B cell (primary cell): ENCODE measurements around the gene PCDH10. TPM values are rescaled to one million over a fixed set of nuclear protein-coding genes. Genes with fewer than 3 reads are reported as not detected.

Experiments used
- ATAC-seq: fragments of 200-7000 bp; cut with Tn5 transposase; one replicate; pipeline ENCODE4 v1.10.0; 2021; ENCODE audit warnings: low read depth, mild to moderate bottlenecking, moderate number of reproducible peaks, moderate library complexity
- CTCF ChIA-PET: fragments of 350-600 bp; sonication (Branson Sonifier 250); formaldehyde crosslinking; loops from one replicate; lab custom pipeline; 2021; ENCODE audit warnings: antibody characterized with exemption, inconsistent platforms; lab: Charles Lee
- POLR2A ChIA-PET: fragments of 350-600 bp; sonication (Branson Sonifier 250); formaldehyde crosslinking; loops from one replicate; lab custom pipeline; 2021; ENCODE audit warnings: antibody characterized with exemption; lab: Charles Lee
- DNase-seq: peaks from one replicate; pipeline ENCODE4 v3.0.0; 2013
- H2AFZ ChIP-seq: 2 replicates; pipeline ENCODE4 v1.6.1; 2012; ENCODE audit warnings: mild to moderate bottlenecking, low read depth, low read length; ENCODE audit not compliant: insufficient read depth, poor library complexity, severe bottlenecking
- H3K27ac ChIP-seq, 2 donors: 1 replicate in 1 of 2; 2 replicates in 1 of 2; pipeline ENCODE4 v1.5.1; 2012 to 2013; ENCODE audit warnings: low read length in 2 of 2, mild to moderate bottlenecking in 2 of 2, moderate library complexity in 1 of 2
- H3K27me3 ChIP-seq, 4 experiments: fragments of 200-600 bp in 1 of 4; sonication (generic) in 1 of 4; replicated peaks in 1 of 4; 1 replicate in 2 of 4; 2 replicates in 2 of 4; pipeline versions ENCODE4 v1.6.1 to v1.7.0; 2013 to 2016; ENCODE audit warnings: low read length in 3 of 4, mild to moderate bottlenecking in 2 of 4, mixed read lengths in 1 of 4, moderate library complexity in 1 of 4; ENCODE audit not compliant: insufficient read depth in 4 of 4, control insufficient read depth in 3 of 4; ENCODE audit errors: control extremely low read depth in 1 of 4
- H3K36me3 ChIP-seq, 2 experiments: replicated peaks in 1 of 2; 1 replicate in 1 of 2; 2 replicates in 1 of 2; pipeline versions ENCODE4 v1.6.1 to v1.7.1; 2013; ENCODE audit warnings: low read length in 1 of 2; ENCODE audit not compliant: insufficient read depth in 2 of 2, control insufficient read depth in 1 of 2; ENCODE audit errors: control extremely low read depth in 1 of 2, extremely low read depth in 1 of 2
- H3K4me1 ChIP-seq, 2 donors: fragments of 200-600 bp in 1 of 2; sonication (generic) in 1 of 2; 1 replicate in 1 of 2; 2 replicates in 1 of 2; pipeline versions ENCODE4 v1.5.1 to v1.6.1; 2013 to 2017; ENCODE audit warnings: low read length in 2 of 2; ENCODE audit not compliant: control insufficient read depth in 2 of 2, insufficient read depth in 2 of 2
- H3K4me2 ChIP-seq: replicated peaks from 2 replicates; pipeline ENCODE3; 2012; ENCODE audit warnings: mild to moderate bottlenecking, low read depth, low read length; ENCODE audit not compliant: poor library complexity, severe bottlenecking
- H3K4me3 ChIP-seq, 5 experiments: fragments of 200-600 bp in 1 of 5; sonication (generic) in 1 of 5; 1 replicate in 3 of 5; 2 replicates in 2 of 5; pipeline versions ENCODE4 v1.5.1 to v1.7.0; 2011 to 2016; ENCODE audit warnings: low read length in 4 of 5, mild to moderate bottlenecking in 4 of 5, low read depth in 2 of 5, control low read depth in 1 of 5, moderate library complexity in 1 of 5; ENCODE audit not compliant: insufficient read depth in 1 of 5; ENCODE audit errors: control extremely low read depth in 1 of 5, extremely low read depth in 1 of 5
- H3K79me2 ChIP-seq: fragments of 200-600 bp; sonication (generic); one replicate; pipeline ENCODE4 v1.6.0; 2016; ENCODE audit warnings: low read length; ENCODE audit not compliant: control insufficient read depth, insufficient read depth
- H3K9ac ChIP-seq: fragments of 200-600 bp; sonication (generic); 2 replicates; pipeline ENCODE4 v1.6.1; 2017; ENCODE audit warnings: mild to moderate bottlenecking, low read length, moderate library complexity
- H3K9me3 ChIP-seq, 3 donors: one replicate each; pipeline versions ENCODE4 v1.6.1 to v1.7.1; 2013; ENCODE audit warnings: low read length in 2 of 3; ENCODE audit not compliant: control insufficient read depth in 2 of 3, insufficient read depth in 1 of 3; ENCODE audit errors: control extremely low read depth in 1 of 3
- H4K20me1 ChIP-seq: 2 replicates; pipeline ENCODE4 v1.6.0; 2012; ENCODE audit warnings: mild to moderate bottlenecking, low read length; ENCODE audit not compliant: insufficient read depth, control insufficient read depth, poor library complexity, severe bottlenecking
- H3K27ac Mint-ChIP-seq: one replicate; pipeline ENCODE4 v1.8.0; 2021; ENCODE audit warnings: mixed read lengths
- H3K27me3 Mint-ChIP-seq: one replicate; pipeline ENCODE4 v1.8.0; 2021; ENCODE audit warnings: mixed read lengths
- H3K4me1 Mint-ChIP-seq: one replicate; pipeline ENCODE4 v1.8.0; 2021; ENCODE audit warnings: mixed read lengths
- H3K4me3 Mint-ChIP-seq: one replicate; pipeline ENCODE4 v1.8.0; 2021; ENCODE audit warnings: mixed read lengths
- H3K9me3 Mint-ChIP-seq: one replicate; pipeline ENCODE4 v1.8.0; 2022; ENCODE audit warnings: mixed read lengths; ENCODE audit not compliant: insufficient read depth
- EZH2 ChIP-seq: IDR thresholded peaks from 2 replicates; pipeline ENCODE4 v1.6.1; 2012; ENCODE audit warnings: borderline replicate concordance, low read depth, mild to moderate bottlenecking, moderate library complexity, low read length; ENCODE audit not compliant: insufficient read depth, poor library complexity, severe bottlenecking
- WGBS: methylation state at CpG from one replicate; pipeline ENCODE4 v1.1.5; 2013; ENCODE audit warnings: missing lambda C conversion rate; ENCODE audit not compliant: insufficient coverage; 5-methylcytosine and 5-hydroxymethylcytosine counted together
- intact Hi-C: fragments of 100-400 bp; cut with micrococcal nuclease; formaldehyde crosslinking; loops from one replicate; pipeline ENCODE4 v1.10.0; 2022
- polyA plus RNA-seq: library from polyadenylated mRNA; depleted of rRNA; stranded (reverse); fragments of >200 nt; gene quantifications from 2 replicates; pipeline ENCODE4 v1.2.3, GENCODE V29; 2012
- total RNA-seq, 2 donors: library from RNA; stranded (reverse); fragments of 120-200 nt in 1 of 2; gene quantifications; 1 replicate in 1 of 2; 2 replicates in 1 of 2; pipeline versions ENCODE4 v1.2.3 to v1.2.4, GENCODE V29; 2013 to 2022
- TF ChIP-seq, protein P1 (sequence below): fragments of 200-600 bp; IDR thresholded peaks from one replicate; pipeline ENCODE4 v1.8.0; 2022; ENCODE audit warnings: antibody characterized with exemption, mild to moderate bottlenecking

PCDH10 gene
- total and polyA plus RNA-seq, 2 donors (not counting 1 experiment from before 2014, with no cell fraction given) = not detected

- no peaks in the 10 kb centered on the region for H3K27me3 Mint-ChIP-seq
These were observed 11.5 kb upstream of the PCDH10 start for GRCh38 chr4:133137571-133137970.

DNA sequence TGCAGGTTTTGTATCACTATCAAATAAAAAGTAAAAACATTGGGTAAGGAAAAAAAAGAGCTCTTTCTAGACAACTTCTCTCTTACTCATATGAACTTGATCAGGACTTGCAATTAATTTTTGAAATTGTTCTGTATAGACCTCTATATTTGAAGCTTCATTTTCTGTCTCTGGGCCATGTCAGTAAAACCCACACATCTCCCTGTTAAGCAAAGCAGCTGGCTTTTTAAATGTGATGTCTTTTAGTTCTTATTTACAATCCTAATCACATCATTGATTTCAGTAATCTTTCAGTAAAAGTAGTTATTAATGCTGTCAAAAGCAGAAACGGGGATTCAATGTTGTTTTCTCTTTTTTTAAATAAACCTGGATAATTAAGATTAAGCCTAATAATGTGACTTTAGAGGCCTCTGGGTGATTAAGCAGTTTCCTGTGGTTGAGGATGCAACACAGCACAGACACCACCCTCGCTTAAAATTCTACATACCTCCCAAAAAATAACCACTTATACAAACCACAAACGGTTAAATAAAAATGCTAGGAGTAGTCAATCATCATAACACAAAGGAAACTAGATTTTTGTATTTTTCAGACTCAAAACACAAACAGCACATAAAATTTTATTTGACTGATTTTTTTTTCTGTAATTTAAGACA lies 5.2 kb upstream of the PCDH10 start:
- H3K27me3 ChIP-seq = peaks cover 0 to 31% (median 13%) of the 10 kb centered on the region in 4 experiments
- H3K4me3 Mint-ChIP-seq = no peak overlapping the region
- no CpG with 5 or more reads among the region's 3 CpGs for WGBS
- intact Hi-C loops = no loop called here
- H4K20me1 ChIP-seq = no peaks in the 10 kb centered on the region
- no peaks in the 10 kb centered on the region for H3K36me3 ChIP-seq
- H3K4me1 Mint-ChIP-seq = peaks cover 3% of the 10 kb centered on the region
- DNase-seq = no peak
- no peak overlapping the region for H3K27ac ChIP-seq
- H3K9me3 ChIP-seq = peaks cover 0 to 14% (median 0%) of the 10 kb centered on the region in 3 donors
- ATAC-seq = no peak
- no peak for TF ChIP-seq EZH2
- TF ChIP-seq, protein P1, sequence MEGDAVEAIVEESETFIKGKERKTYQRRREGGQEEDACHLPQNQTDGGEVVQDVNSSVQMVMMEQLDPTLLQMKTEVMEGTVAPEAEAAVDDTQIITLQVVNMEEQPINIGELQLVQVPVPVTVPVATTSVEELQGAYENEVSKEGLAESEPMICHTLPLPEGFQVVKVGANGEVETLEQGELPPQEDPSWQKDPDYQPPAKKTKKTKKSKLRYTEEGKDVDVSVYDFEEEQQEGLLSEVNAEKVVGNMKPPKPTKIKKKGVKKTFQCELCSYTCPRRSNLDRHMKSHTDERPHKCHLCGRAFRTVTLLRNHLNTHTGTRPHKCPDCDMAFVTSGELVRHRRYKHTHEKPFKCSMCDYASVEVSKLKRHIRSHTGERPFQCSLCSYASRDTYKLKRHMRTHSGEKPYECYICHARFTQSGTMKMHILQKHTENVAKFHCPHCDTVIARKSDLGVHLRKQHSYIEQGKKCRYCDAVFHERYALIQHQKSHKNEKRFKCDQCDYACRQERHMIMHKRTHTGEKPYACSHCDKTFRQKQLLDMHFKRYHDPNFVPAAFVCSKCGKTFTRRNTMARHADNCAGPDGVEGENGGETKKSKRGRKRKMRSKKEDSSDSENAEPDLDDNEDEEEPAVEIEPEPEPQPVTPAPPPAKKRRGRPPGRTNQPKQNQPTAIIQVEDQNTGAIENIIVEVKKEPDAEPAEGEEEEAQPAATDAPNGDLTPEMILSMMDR = no peak
- no peaks in the 10 kb centered on the region for H3K79me2 ChIP-seq
- H3K9ac ChIP-seq = no peak overlapping the region
- no peaks in the 10 kb centered on the region for H3K9me3 Mint-ChIP-seq
- peaks cover 21% of the 10 kb centered on the region for H3K27me3 Mint-ChIP-seq
- H3K4me1 ChIP-seq = peaks cover 1 to 8% of the 10 kb centered on the region in 2 donors
- no peak overlapping the region for H2AFZ ChIP-seq
- H3K27ac Mint-ChIP-seq = no peak overlapping the region
- ChIA-PET CTCF (no interaction called here), POLR2A (no interaction called here)
- no peak overlapping the region for H3K4me3 ChIP-seq
- H3K4me2 ChIP-seq = no peak overlapping the region

More at GRCh38 chr4:133137571-133137970, 11.5 kb upstream of the PCDH10 start:
- no peak overlapping the region for H3K4me2 ChIP-seq
- ChIA-PET POLR2A (no interaction called here), CTCF (no interaction called here)
- Mint-ChIP-seq H3K27ac (no peak overlapping the region), H3K4me3 (no peak overlapping the region), H3K9me3 (no peaks in the 10 kb centered on the region), H3K4me1 (no peaks in the 10 kb centered on the region)
- no CpG with 5 or more reads among the region's 1 CpG for WGBS
- H3K9me3 ChIP-seq = no peaks in the 10 kb centered on the region
- H3K79me2 ChIP-seq = no peaks in the 10 kb centered on the region
- H3K36me3 ChIP-seq = no peaks in the 10 kb centered on the region
- H2AFZ ChIP-seq = no peak overlapping the region
- intact Hi-C loops = no loop called here
- no peaks in the 10 kb centered on the region for H3K4me1 ChIP-seq
- H3K9ac ChIP-seq = no peak overlapping the region
- ATAC-seq (no peak), DNase-seq (no peak)
- no peaks in the 10 kb centered on the region for H3K27me3 ChIP-seq
- H3K27ac ChIP-seq = no peak overlapping the region
- H3K4me3 ChIP-seq = no peak overlapping the region
- TF ChIP-seq, protein P1 = no peak
- TF ChIP-seq EZH2 = no peak
- H4K20me1 ChIP-seq = no peaks in the 10 kb centered on the region
